IPS-NIHi7 (cell line): ENCODE data around the gene STAT5B.
A peak's percentile ranks its signal among the peaks of the same experiment; 100 is the strongest.
"Not testable (repeated sequence)": the region's sequence is repeated elsewhere in the genome, so short reads cannot be mapped to it uniquely, and the experiment has no call there.

Experiments
- DNase-seq: peaks from one replicate; pipeline ENCODE4 v3.0.0; 2012; ENCODE audit warnings: mixed read lengths; ENCODE audit errors: extremely low spot score

The STAT5B gene

DNA sequence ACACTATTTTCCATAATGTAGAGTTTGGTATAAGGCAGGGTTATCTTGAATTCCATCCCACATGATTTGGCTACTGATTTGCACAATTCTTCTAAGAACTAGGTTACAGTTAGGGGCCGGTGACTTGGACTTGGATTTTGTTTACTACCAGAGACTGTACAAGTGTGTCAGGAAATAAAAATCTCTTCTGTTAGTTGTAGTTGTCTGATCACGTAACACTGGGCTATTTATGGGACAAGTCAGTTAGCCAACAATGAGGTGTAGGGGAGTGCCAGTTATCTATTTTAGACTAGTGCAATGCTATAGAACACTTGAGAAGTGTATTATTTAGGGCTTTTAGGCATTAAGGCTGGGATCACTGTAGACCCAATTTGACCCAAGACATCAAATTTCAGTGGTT lies 42.2 kb downstream of the STAT5B start:
- DNase-seq, result no peak

DNA sequence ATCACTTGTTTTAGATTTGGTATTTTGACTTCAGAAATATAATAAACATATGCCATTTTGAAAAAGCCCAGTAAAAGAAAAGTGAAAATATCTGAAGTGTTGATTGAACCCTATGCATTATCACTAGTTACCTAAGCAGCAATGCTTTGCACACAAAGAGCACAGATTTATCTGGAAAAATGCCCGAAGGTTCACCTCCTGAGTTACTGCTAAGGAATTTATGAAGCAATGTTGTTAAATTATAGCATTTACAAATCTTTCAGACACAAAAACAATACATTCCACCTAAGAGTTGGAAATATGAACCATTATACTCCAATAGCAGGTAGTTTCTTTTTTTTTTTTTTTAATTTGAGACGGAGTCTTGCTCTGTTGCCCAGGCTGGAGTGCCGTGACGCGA lies 43.0 kb downstream of the STAT5B start:
- DNase-seq, result no peak

GRCh38 chr17:42230225-42230624 lies 46.0 kb downstream of the STAT5B start:
- DNase-seq, result no peak

DNA sequence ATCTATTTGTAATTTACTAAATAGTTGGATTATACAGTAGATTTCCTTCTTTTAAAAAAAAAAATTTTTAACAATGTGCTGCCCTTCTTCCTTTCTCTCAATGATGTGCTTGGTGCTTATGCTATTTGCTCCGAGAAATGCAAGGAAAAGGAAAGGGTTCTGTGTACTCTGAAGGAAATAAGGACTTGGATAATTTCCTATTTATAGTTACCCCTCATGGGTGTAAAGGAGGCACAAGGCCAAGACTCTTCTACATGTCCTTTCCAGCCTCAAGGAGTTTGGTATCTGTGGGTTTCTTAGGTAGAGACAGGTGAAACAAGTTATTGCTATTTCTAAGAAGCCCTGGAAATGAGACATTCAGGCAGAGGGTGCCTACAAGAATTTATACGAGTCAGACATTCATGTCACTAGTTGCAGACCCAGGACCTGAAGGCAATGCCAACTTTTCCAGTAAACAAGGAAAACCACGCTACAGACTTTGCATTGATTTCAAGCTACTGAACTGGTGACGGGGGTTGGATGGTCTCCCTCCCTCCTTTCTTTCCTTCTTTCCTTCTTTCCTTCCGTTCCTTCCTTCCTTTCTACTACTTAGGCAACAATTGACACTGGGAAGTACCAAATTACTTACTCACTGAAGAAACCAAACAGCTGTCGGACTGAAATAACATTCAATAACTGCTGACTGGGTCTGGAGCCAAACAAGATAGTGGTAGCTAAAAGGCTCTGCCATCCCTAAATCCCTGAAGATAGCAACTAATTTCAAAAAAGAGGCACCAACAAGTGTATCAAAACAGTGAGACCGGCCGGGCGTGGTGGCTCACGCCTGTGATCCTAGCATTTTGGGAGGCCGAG lies 48.1 kb downstream of the STAT5B start:
- no peak for DNase-seq

GRCh38 chr17:42225646-42226045 lies 50.5 kb downstream of the STAT5B start:
- no peak for DNase-seq

- no peak for DNase-seq
Measured at GRCh38 chr17:42224651-42225050, 51.5 kb downstream of the STAT5B start.

- peak; percentile 85 for DNase-seq
Measured at GRCh38 chr17:42221886-42222745, 54.1 kb downstream of the STAT5B start.

GRCh38 chr17:42219280-42219679 lies 56.9 kb downstream of the STAT5B start:
- not testable (repeated sequence) for DNase-seq

DNA sequence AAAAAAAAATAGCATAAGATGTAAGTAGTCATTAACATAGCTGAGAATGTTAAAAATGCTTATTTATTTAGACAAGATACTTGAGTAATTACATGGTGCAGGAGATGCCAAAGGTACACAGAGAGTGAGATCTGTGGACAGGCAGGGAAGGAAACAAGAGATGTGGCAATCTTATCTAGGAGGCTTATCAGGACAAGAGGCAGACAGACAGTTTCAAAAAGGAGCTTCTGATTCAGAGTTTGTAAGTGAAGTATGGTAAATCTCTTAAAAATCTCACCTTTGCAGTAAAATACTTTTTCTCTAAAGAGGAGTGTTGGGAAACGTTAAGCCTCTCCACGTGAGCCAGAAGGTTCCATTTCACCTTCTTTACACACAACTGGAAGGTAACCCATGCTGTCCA lies 62.0 kb downstream of the STAT5B start:
- no peak for DNase-seq

- no peak for DNase-seq
Measured at GRCh38 chr17:42212382-42212781, 63.8 kb downstream of the STAT5B start.

GRCh38 chr17:42211921-42212341 lies 64.3 kb downstream of the STAT5B start:
- DNase-seq, result not testable (repeated sequence)

DNA sequence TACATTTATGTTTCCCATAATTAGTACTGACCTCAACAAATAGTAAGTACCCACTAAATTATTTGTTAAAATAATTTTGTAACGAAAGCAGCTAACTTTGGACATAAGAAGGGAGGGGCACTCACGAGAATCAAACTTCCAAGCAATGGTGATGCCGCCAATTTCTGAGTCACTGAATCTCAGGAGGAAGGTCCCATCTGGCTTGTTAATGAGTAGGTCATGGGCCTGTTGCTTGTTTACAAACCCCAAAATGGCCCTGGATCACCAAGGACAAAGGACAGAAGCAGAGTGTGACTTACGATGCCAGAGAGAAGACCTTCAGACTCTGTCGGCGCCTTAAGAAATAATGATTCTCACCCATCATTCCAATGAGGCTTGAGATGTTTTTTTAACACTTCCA lies 66.1 kb downstream of the STAT5B start:
- no peak for DNase-seq

GRCh38 chr17:42206153-42206612 lies 70.0 kb downstream of the STAT5B start:
- not testable (repeated sequence) for DNase-seq

DNA sequence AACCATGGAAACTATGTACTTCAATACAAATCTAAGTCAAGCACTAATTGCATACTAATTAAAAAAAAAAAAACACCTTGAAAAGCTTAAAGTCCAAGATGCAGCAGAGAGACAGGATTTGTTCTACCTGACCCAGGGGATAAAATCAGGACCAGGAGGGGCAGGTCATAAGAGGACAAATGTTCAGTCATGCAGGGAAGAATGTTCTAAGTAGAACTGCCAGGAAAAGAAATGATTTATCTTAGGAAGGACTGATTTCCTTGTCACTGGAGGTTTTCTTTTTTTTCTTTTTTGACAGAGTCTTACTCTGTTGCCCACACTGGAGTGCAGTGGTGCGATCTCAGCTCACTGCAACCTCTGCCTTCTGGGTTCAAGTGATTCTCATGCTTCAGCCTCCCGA lies 72.8 kb downstream of the STAT5B start:
- DNase-seq, result no peak

DNA sequence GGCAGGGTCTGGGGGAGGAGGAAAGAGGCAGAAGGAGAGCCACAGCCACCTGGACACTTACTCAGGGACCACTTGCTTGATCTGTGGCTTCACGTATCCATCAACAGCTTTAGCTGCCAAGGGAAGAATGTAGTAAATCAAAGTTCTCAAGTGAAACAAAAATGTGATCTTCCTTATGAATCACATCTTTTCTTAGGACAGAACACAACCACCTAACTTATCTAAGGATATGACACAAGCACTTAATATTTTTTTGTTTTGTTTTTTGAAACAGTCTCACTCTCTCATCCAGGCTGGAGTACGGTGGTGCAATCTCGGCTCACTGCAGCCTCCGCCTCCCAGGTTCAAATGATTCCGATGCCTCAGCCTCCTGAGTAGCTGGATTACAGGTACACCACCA lies 73.5 kb downstream of the STAT5B start:
- DNase-seq, result no peak

DNA sequence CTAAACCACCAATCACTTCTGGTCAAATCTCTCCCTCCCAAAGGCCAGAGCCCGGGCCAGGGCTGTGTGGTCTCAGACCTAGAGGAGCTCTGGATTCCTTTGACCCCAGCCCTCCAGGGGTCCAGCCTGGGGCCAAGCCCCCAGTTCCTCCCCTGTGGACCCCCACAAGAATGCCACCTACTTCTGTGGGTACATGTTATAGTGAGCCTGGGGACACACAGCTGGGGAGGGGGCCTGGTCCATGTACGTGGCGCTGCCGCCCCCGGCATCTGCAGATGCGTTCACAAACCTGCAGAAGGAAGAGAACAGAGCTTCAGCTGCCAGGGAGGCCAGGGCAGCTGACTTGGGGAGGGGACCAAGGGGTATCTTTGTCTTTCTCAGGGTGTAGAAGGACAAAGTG lies 74.0 kb downstream of the STAT5B start:
- DNase-seq, result no peak

- DNase-seq, result no peak
Measured at GRCh38 chr17:42201458-42201772, 74.8 kb downstream of the STAT5B start.

GRCh38 chr17:42200706-42201457 lies 75.3 kb downstream of the STAT5B start:
- no peak for DNase-seq

DNA sequence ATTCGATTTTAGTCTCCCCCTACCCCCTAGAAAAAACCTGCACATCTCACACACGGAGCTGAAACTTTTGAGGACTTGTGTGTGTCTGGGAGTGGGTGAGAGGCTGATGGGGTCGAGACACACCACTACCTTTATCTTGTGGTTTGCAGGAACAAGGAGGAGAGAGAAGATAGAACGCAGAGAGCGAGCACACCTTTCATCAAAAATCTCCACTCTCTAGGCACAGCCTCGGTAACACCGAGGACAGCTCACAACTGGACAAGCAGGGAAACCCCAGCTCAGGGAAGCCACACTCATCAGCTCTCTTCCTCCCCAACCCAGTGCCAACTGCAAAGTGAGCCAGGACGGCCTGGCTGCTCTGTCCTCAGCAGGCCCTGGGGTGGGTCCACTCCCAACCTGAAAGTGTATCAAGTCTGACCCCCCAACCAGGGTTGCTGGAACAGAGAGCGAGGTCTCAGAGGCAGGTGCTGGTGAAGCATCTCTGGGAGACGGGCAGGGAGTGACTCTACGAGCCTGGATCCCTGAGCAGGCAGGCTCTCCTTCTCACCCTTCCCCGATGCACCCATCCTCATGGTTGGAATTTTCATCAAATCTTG lies 76.7 kb downstream of the STAT5B start:
- DNase-seq, result no peak

GRCh38 chr17:42198897-42199296 lies 77.3 kb downstream of the STAT5B start:
- no peak for DNase-seq

GRCh38 chr17:42197564-42198156 lies 78.5 kb downstream of the STAT5B start:
- no peak for DNase-seq
